Uterus (tissue), 4 donors: ENCODE measurements around the gene MAML1. TPM values are rescaled to one million over a fixed set of nuclear protein-coding genes. Genes with fewer than 3 reads are reported as not detected.

Experiments
- DNase-seq, 2 donors: peaks; one replicate each; pipeline ENCODE4 v3.0.0-alpha.2; 2019 to 2020
- H3K27ac ChIP-seq, 2 donors: fragments of 200-600 bp; sonication (generic); 1 replicate in 1 of 2; 2 replicates in 1 of 2; pipeline ENCODE4 v1.5.1; 2016 to 2018
- H3K27me3 ChIP-seq, 2 donors: fragments of 200-600 bp; sonication (generic); one replicate each; pipeline ENCODE4 v1.5.1; 2018 to 2019; ENCODE audit warnings: control low read depth in 1 of 2
- H3K36me3 ChIP-seq, 2 donors: fragments of 200-600 bp; sonication (generic); one replicate each; pipeline ENCODE4 v1.5.1; 2019; ENCODE audit warnings: control low read depth in 1 of 2
- H3K4me1 ChIP-seq, 2 donors: fragments of 200-600 bp; sonication (generic); one replicate each; pipeline ENCODE4 v1.5.1; 2018 to 2019; ENCODE audit warnings: control low read depth in 1 of 2
- H3K4me3 ChIP-seq, 2 donors: fragments of 200-600 bp; sonication (generic); 1 replicate in 1 of 2; 2 replicates in 1 of 2; pipeline ENCODE4 v1.5.1; 2018 to 2019; ENCODE audit warnings: mild to moderate bottlenecking in 1 of 2
- H3K9me3 ChIP-seq, 2 donors: fragments of 200-600 bp; sonication (generic); one replicate each; pipeline ENCODE4 v1.5.1; 2019; ENCODE audit warnings: control low read depth in 1 of 2
- POLR2A ChIP-seq, 2 donors: fragments of 450-650 bp; IDR thresholded peaks; one replicate each; pipeline ENCODE4 v1.6.1; 2016; ENCODE audit warnings: antibody characterized with exemption in 2 of 2, mild to moderate bottlenecking in 1 of 2, moderate library complexity in 1 of 2
- intact Hi-C: fragments of 100-400 bp; cut with DNase I; formaldehyde crosslinking; loops from one replicate; pipeline ENCODE4 v1.15.1; 2023; ENCODE audit warnings: low total_unique reads
- total RNA-seq, 4 donors: library from RNA; depleted of rRNA in 3 of 4; stranded (reverse); fragments of >200 nt in 3 of 4; gene quantifications; one replicate each; pipeline versions ENCODE4 v1.1.0 to v1.2.4, GENCODE V29; 2014 to 2023
- TF ChIP-seq, protein P1 (sequence below), 4 experiments: fragments of 200-600 bp in 2 of 4; fragments of 450-650 bp in 2 of 4; sonication (generic) in 2 of 4; IDR thresholded peaks; one replicate each; pipeline ENCODE4 v1.5.1; 2016 to 2019; ENCODE audit warnings: antibody characterized with exemption in 4 of 4, mild to moderate bottlenecking in 2 of 4, moderate library complexity in 1 of 4
- donor health status: DM: yes; HTN: yes; CAD: no.

The MAML1 gene
- total RNA-seq, 4 donors from 2014 or later: 19.7 to 44.1 (median 21.4) TPM

DNA sequence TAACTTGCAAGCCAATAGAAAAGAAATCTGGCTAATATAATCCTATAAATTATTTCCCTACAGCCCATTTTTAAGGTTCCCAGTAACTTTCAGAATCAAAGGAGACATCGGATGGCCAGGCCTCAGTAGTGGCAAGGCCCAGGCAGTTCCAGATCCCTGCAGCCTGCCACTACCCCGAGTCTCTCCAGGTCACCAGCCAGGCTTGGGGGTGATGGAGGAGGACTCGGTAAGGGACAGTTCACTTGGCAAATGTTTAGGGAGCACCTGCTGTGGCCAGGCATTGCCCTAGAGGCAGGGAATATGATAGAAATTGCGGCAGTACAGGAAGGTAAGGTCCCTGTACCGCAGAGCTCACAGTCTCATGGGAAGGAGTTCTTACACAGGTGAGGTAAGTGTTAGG is 46.0 kb downstream of the MAML1 start:
- no peaks in the 10 kb centered on the region for H3K36me3 ChIP-seq
- TF ChIP-seq, protein P1, sequence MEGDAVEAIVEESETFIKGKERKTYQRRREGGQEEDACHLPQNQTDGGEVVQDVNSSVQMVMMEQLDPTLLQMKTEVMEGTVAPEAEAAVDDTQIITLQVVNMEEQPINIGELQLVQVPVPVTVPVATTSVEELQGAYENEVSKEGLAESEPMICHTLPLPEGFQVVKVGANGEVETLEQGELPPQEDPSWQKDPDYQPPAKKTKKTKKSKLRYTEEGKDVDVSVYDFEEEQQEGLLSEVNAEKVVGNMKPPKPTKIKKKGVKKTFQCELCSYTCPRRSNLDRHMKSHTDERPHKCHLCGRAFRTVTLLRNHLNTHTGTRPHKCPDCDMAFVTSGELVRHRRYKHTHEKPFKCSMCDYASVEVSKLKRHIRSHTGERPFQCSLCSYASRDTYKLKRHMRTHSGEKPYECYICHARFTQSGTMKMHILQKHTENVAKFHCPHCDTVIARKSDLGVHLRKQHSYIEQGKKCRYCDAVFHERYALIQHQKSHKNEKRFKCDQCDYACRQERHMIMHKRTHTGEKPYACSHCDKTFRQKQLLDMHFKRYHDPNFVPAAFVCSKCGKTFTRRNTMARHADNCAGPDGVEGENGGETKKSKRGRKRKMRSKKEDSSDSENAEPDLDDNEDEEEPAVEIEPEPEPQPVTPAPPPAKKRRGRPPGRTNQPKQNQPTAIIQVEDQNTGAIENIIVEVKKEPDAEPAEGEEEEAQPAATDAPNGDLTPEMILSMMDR (IDR thresholded peaks at IDR 0.05): no peak
- no peak for TF ChIP-seq POLR2A (IDR thresholded peaks at IDR 0.05)
- intact Hi-C loops: no loop called here

GRCh38 chr5:179779826-179780225 is 47.2 kb downstream of the MAML1 start:
- Histone ChIP-seq H3K27me3 (no peaks in the 10 kb centered on the region), H3K4me3 (no peak overlapping the region), H3K36me3 (no peaks in the 10 kb centered on the region), H3K27ac (no peak overlapping the region), H3K9me3 (no peaks in the 10 kb centered on the region), H3K4me1 (no peaks in the 10 kb centered on the region)
- TF ChIP-seq POLR2A (IDR thresholded peaks at IDR 0.05): no peak
- TF ChIP-seq, protein P1 (IDR thresholded peaks at IDR 0.05): no peak
- intact Hi-C loops: no loop called here
- no peak for DNase-seq

More for the DNA sequence above, 46.0 kb downstream of the MAML1 start:
- DNase-seq: no peak
- Histone ChIP-seq H3K27ac (no peak overlapping the region), H3K4me1 (no peaks in the 10 kb centered on the region), H3K9me3 (no peaks in the 10 kb centered on the region), H3K4me3 (no peak overlapping the region), H3K27me3 (no peaks in the 10 kb centered on the region)

DNA sequence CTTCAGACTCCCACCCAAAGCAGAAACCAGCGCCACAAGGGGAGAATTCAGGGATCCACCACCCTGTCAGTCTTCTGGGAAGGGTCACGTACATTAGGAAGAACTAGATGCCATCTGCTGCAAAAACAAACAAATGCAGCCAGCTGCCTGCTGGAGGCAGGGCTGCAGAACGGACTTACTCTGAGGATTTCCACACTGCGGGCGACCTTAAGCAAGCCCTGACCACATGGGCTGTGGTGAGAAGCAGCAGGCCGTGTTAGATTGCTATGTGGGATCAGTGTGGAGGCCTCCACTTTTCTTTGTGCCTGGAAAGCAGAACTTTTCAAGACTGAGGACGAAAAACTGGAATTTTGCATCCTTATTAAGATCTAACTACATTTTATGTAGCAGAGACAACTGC is 47.7 kb downstream of the MAML1 start:
- no peak for DNase-seq
- H3K27me3 ChIP-seq: no peaks in the 10 kb centered on the region
- H3K4me3 ChIP-seq: no peak overlapping the region
- H3K4me1 ChIP-seq: no peaks in the 10 kb centered on the region
- intact Hi-C loops: no loop called here
- H3K27ac ChIP-seq: no peak overlapping the region
- no peaks in the 10 kb centered on the region for H3K36me3 ChIP-seq
- no peak for TF ChIP-seq POLR2A (IDR thresholded peaks at IDR 0.05)
- TF ChIP-seq, protein P1 (IDR thresholded peaks at IDR 0.05): no peak
- no peaks in the 10 kb centered on the region for H3K9me3 ChIP-seq

GRCh38 chr5:179781846-179782245 is 49.2 kb downstream of the MAML1 start:
- intact Hi-C loops: no loop called here
- Histone ChIP-seq H3K36me3 (no peaks in the 10 kb centered on the region), H3K9me3 (no peaks in the 10 kb centered on the region), H3K4me1 (no peaks in the 10 kb centered on the region), H3K27me3 (no peaks in the 10 kb centered on the region), H3K4me3 (no peak overlapping the region), H3K27ac (no peak overlapping the region)
- DNase-seq: no peak
- TF ChIP-seq, protein P1 (IDR thresholded peaks at IDR 0.05): no peak

- Histone ChIP-seq H3K27ac (no peak overlapping the region), H3K4me1 (no peaks in the 10 kb centered on the region), H3K36me3 (no peaks in the 10 kb centered on the region), H3K9me3 (no peaks in the 10 kb centered on the region), H3K4me3 (no peak overlapping the region), H3K27me3 (no peaks in the 10 kb centered on the region)
- DNase-seq: no peak
- intact Hi-C loops: no loop called here
- no peak for TF ChIP-seq POLR2A (IDR thresholded peaks at IDR 0.05)
- TF ChIP-seq, protein P1 (IDR thresholded peaks at IDR 0.05): no peak
Measured at GRCh38 chr5:179783128-179783527, 50.5 kb downstream of the MAML1 start.
